HG03108 (cell line): ENCODE data around the gene CYP21A2.
"Not testable (repeated sequence)": the region's sequence is repeated elsewhere in the genome, so short reads cannot be mapped to it uniquely, and the experiment has no call there.

ENCODE experiments used
- ATAC-seq: cut with Tn5 transposase; IDR thresholded peaks from one replicate; pipeline ENCODE4 v1.9.1; 2021; ENCODE audit warnings: moderate library complexity; ENCODE audit not compliant: unreplicated experiment

Gene CYP21A2

GRCh38 chr6:32029553-32029952, 8.7 kb upstream of the CYP21A2 start:
- not testable (repeated sequence) for ATAC-seq

- ATAC-seq: not testable (repeated sequence)
These were observed 2.8 kb upstream of the CYP21A2 start for GRCh38 chr6:32035283-32036013.

GRCh38 chr6:32037136-32037535, 1.1 kb upstream of the CYP21A2 start:
- ATAC-seq: not testable (repeated sequence)

GRCh38 chr6:32038878-32039277, 663 bp downstream of the CYP21A2 start:
- not testable (repeated sequence) for ATAC-seq

- ATAC-seq: not testable (repeated sequence)
These were observed 1.4 kb downstream of the CYP21A2 start for GRCh38 chr6:32039321-32040274.

GRCh38 chr6:32040299-32041049, 2.3 kb downstream of the CYP21A2 start:
- not testable (repeated sequence) for ATAC-seq

- ATAC-seq: not testable (repeated sequence)
These were observed 2.8 kb downstream of the CYP21A2 start for GRCh38 chr6:32041050-32041321.

- ATAC-seq: not testable (repeated sequence)
These were observed 3.2 kb downstream of the CYP21A2 start for GRCh38 chr6:32041385-32041784.

GRCh38 chr6:32042276-32042675, 4.1 kb downstream of the CYP21A2 start:
- ATAC-seq: not testable (repeated sequence)

GRCh38 chr6:32043589-32044380, 5.6 kb downstream of the CYP21A2 start:
- not testable (repeated sequence) for ATAC-seq

GRCh38 chr6:32044916-32045315, 6.7 kb downstream of the CYP21A2 start:
- ATAC-seq: not testable (repeated sequence)

GRCh38 chr6:32045811-32046449, 7.7 kb downstream of the CYP21A2 start:
- ATAC-seq: no peak

- ATAC-seq: no peak
These were observed 8.4 kb downstream of the CYP21A2 start for GRCh38 chr6:32046450-32047083.

- ATAC-seq: no peak
These were observed 8.9 kb downstream of the CYP21A2 start for GRCh38 chr6:32047084-32047478.

GRCh38 chr6:32047539-32047854, 9.3 kb downstream of the CYP21A2 start:
- ATAC-seq: no peak

- no peak for ATAC-seq
These were observed 9.9 kb downstream of the CYP21A2 start for GRCh38 chr6:32047855-32048766.

- ATAC-seq: not testable (repeated sequence)
These were observed 10.9 kb downstream of the CYP21A2 start for GRCh38 chr6:32049149-32049548.

- not testable (repeated sequence) for ATAC-seq
These were observed 11.5 kb downstream of the CYP21A2 start for GRCh38 chr6:32049736-32050135.

- no peak for ATAC-seq
These were observed 12.3 kb downstream of the CYP21A2 start for GRCh38 chr6:32050562-32050961.
